Neuronal stem cell (in vitro differentiated cells): ENCODE measurements around the gene RNF135. TPM values are rescaled to one million over a fixed set of nuclear protein-coding genes. Genes with fewer than 3 reads are reported as not detected.

Experiments
- DNase-seq: peaks from one replicate; pipeline ENCODE4 v3.0.0-alpha.2; 2013; ENCODE audit warnings: low spot score
- H2AFZ ChIP-seq: one replicate; pipeline ENCODE4 v1.6.1; 2013; ENCODE audit warnings: mild to moderate bottlenecking, low read length, inconsistent platforms
- H2AK5ac ChIP-seq: 2 replicates; pipeline ENCODE4 v1.6.1; 2013; ENCODE audit warnings: low read depth, mild to moderate bottlenecking, inconsistent platforms, low read length, moderate library complexity, mixed read lengths
- H2BK120ac ChIP-seq: 2 replicates; pipeline ENCODE4 v1.6.1; 2013; ENCODE audit warnings: low read depth, mild to moderate bottlenecking, inconsistent platforms, low read length, moderate library complexity, mixed read lengths
- H2BK12ac ChIP-seq: one replicate; pipeline ENCODE4 v1.6.1; 2013; ENCODE audit warnings: low read length, inconsistent platforms
- H2BK15ac ChIP-seq: 2 replicates; pipeline ENCODE4 v1.6.1; 2013; ENCODE audit warnings: mild to moderate bottlenecking, low read length, inconsistent platforms, mixed read lengths
- H2BK5ac ChIP-seq: one replicate; pipeline ENCODE4 v1.6.1; 2013; ENCODE audit warnings: inconsistent platforms, mild to moderate bottlenecking, low read length, moderate library complexity
- H3K14ac ChIP-seq: one replicate; pipeline ENCODE4 v1.6.1; 2013; ENCODE audit warnings: low read length, inconsistent platforms
- H3K18ac ChIP-seq: 2 replicates; pipeline ENCODE4 v1.6.1; 2013; ENCODE audit warnings: low read length, inconsistent platforms
- H3K23ac ChIP-seq: 2 replicates; pipeline ENCODE4 v1.6.1; 2013; ENCODE audit warnings: low read depth, mild to moderate bottlenecking, mixed read lengths, low read length, inconsistent platforms; ENCODE audit not compliant: poor library complexity
- H3K27ac ChIP-seq: replicated peaks from 3 replicates; pipeline ENCODE4 v1.5.1; 2013; ENCODE audit warnings: low read length, inconsistent platforms
- H3K27me3 ChIP-seq, 3 experiments: 2 replicates each; pipeline ENCODE4 v1.6.1; 2013; ENCODE audit warnings: low read length in 3 of 3, mild to moderate bottlenecking in 2 of 3, inconsistent platforms in 1 of 3, low read depth in 1 of 3, mixed read lengths in 1 of 3, moderate library complexity in 1 of 3; ENCODE audit not compliant: control insufficient read depth in 3 of 3, insufficient read depth in 3 of 3
- H3K36me3 ChIP-seq, 2 donors: replicated peaks in 1 of 2; 2 replicates each; pipeline ENCODE4 v1.6.1; 2013; ENCODE audit warnings: low read length in 2 of 2; ENCODE audit not compliant: control insufficient read depth in 2 of 2, insufficient read depth in 2 of 2
- H3K4ac ChIP-seq: 2 replicates; pipeline ENCODE4 v1.6.1; 2013; ENCODE audit warnings: inconsistent platforms, mild to moderate bottlenecking, low read length, moderate library complexity
- H3K4me1 ChIP-seq, 2 donors: 1 replicate in 1 of 2; 2 replicates in 1 of 2; pipeline ENCODE4 v1.6.1; 2013; ENCODE audit warnings: low read length in 2 of 2, low read depth in 1 of 2; ENCODE audit not compliant: control insufficient read depth in 2 of 2, insufficient read depth in 1 of 2
- H3K4me2 ChIP-seq: one replicate; pipeline ENCODE4 v1.6.1; 2013; ENCODE audit warnings: mild to moderate bottlenecking, low read length, inconsistent platforms; ENCODE audit not compliant: insufficient read depth, poor library complexity, severe bottlenecking
- H3K4me3 ChIP-seq, 2 donors: 2 replicates each; pipeline ENCODE4 v1.5.1; 2013; ENCODE audit warnings: low read length in 2 of 2, mild to moderate bottlenecking in 2 of 2, inconsistent platforms in 1 of 2, moderate library complexity in 1 of 2
- H3K79me1 ChIP-seq: one replicate; pipeline ENCODE4 v1.6.1; 2013; ENCODE audit warnings: low read depth, mild to moderate bottlenecking, inconsistent platforms, low read length, moderate library complexity
- H3K9ac ChIP-seq: one replicate; pipeline ENCODE4 v1.6.1; 2013; ENCODE audit warnings: mild to moderate bottlenecking, low read depth, low read length, inconsistent platforms; ENCODE audit not compliant: poor library complexity
- H3K9me3 ChIP-seq, 2 donors: replicated peaks in 1 of 2; 2 replicates each; pipeline versions ENCODE3 to v1.6.1; 2013; ENCODE audit warnings: low read length in 2 of 2, mild to moderate bottlenecking in 2 of 2, inconsistent platforms in 1 of 2, low read depth in 1 of 2, mixed read lengths in 1 of 2, moderate library complexity in 1 of 2; ENCODE audit not compliant: control insufficient read depth in 2 of 2, insufficient read depth in 1 of 2
- H4K8ac ChIP-seq: one replicate; pipeline ENCODE4 v1.6.1; 2013; ENCODE audit warnings: low read depth, mild to moderate bottlenecking, inconsistent platforms, low read length, moderate library complexity
- H4K91ac ChIP-seq: one replicate; pipeline ENCODE4 v1.6.1; 2013; ENCODE audit warnings: low read length, low read depth, mild to moderate bottlenecking, inconsistent platforms; ENCODE audit not compliant: poor library complexity
- WGBS, 2 donors: extraction: QIAGEN DNeasy Blood & Tissue Kit; methylation state at CpG; one replicate each; pipeline ENCODE4 v1.1.7; 2013; ENCODE audit warnings: missing lambda C conversion rate in 2 of 2, mixed read lengths in 1 of 2; ENCODE audit not compliant: insufficient read length in 2 of 2, insufficient replicate concordance in 1 of 2; ENCODE audit errors: extremely low coverage in 2 of 2; 5-methylcytosine and 5-hydroxymethylcytosine counted together
- polyA plus RNA-seq, 2 experiments: library from polyadenylated mRNA; stranded (reverse); fragments of 200-250 nt; gene quantifications; one replicate each; pipeline ENCODE4 v1.2.3, GENCODE V29; 2013

Gene RNF135, protein sequence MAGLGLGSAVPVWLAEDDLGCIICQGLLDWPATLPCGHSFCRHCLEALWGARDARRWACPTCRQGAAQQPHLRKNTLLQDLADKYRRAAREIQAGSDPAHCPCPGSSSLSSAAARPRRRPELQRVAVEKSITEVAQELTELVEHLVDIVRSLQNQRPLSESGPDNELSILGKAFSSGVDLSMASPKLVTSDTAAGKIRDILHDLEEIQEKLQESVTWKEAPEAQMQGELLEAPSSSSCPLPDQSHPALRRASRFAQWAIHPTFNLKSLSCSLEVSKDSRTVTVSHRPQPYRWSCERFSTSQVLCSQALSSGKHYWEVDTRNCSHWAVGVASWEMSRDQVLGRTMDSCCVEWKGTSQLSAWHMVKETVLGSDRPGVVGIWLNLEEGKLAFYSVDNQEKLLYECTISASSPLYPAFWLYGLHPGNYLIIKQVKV
- 6.9 TPM for polyA plus RNA-seq (2013, experiment 1 of 2)
- polyA plus RNA-seq (2013, experiment 2 of 2), result 6.6 TPM

DNA sequence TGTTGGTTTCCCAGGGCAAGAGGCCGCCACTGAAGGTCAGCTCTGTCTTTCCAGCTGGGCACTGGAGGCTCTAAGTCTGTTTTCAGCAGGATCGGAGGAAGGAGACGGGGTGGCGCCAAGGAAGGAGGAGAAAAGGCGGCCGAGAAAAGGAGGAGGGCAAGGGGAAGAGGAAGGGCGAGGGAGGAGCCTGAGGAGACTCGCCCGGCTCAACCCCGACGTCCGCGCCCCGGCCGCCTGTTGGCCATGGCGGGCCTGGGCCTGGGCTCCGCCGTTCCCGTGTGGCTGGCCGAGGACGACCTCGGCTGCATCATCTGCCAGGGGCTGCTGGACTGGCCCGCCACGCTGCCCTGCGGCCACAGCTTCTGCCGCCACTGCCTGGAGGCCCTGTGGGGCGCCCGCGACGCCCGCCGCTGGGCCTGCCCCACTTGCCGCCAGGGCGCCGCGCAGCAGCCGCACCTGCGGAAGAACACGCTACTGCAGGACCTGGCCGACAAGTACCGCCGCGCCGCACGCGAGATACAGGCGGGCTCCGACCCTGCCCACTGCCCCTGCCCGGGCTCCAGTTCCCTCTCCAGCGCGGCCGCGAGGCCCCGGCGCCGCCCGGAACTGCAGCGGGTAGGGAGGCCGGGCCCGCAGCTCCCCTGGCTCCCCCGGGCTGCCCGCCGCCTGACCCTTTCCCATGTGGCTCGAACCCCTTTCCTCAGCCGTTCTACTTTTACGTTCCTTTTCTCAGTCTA, at the start of gene RNF135:
RNF135 (plus strand) TSS at position 209 of the 737 bp plus-strand sequence; CDS start at position 244, 35 bp downstream.
- Histone ChIP-seq H2AK5ac (no peak within 1 kb of the TSS), H2BK12ac (peak within 1 kb of the TSS; percentile 73), H2AFZ (peak within 1 kb of the TSS; percentile 72), H3K4me3 (peak within 1 kb of the TSS in 1 of 2 donors; percentile 82), H3K9me3 (peaks cover 0 to 11% of the 10 kb centered on the region in 2 donors), H3K4me2 (peak within 1 kb of the TSS; percentile 72), H3K14ac (peak within 1 kb of the TSS; percentile 71), H2BK15ac (peak within 1 kb of the TSS; percentile 94), H2BK5ac (peak within 1 kb of the TSS; percentile 82), H4K8ac (no peak within 1 kb of the TSS), H4K91ac (peak within 1 kb of the TSS; percentile 72), H3K36me3 (peaks cover 0 to 2% of the 10 kb centered on the region in 2 donors), H3K4me1 (no peaks in the 10 kb centered on the region), H3K27ac (peak within 1 kb of the TSS; percentile 95), H3K79me1 (peaks cover 2% of the 10 kb centered on the region), H3K4ac (peak within 1 kb of the TSS; percentile 66), H3K9ac (peak within 1 kb of the TSS; percentile 97), H2BK120ac (no peak within 1 kb of the TSS), H3K23ac (peak within 1 kb of the TSS; percentile 99), H3K27me3 (peaks cover 0 to 22% (median 0%) of the 10 kb centered on the region in 3 experiments), H3K18ac (peak within 1 kb of the TSS; percentile 99)
- WGBS, 2 donors, result no CpG with 5 or more reads among the region's 66 CpGs
- peak; percentile 61 for DNase-seq

DNA sequence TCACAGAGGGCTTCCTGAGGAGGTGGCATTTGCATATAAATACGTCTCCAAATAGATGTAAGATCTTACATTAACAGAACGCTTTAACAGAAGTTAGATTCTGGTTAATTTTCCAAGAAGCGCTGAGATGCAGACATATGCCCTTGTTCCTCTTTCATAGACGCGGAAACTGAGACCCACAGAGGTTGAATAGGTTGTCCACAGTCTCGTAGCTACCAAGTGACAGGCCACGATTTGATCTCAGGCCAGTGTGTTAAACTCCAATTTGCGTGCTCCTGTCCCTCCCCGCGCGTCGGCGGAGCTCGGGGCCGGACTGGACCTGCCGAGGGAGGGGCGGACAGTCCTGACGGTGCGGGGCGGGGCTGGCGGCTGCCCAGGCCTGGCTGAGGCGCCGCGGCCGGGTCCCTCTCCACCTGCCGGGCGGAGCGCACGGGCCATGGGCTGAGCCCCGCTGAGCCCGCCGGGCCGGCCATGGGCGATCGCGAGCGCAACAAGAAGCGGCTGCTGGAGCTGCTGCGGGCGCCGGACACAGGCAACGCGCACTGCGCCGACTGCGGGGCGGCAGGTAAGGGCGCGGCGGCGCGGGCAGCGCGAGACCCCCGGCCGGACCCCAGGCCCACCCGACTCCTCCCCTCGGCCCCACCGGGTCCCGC, 49.2 kb upstream of the RNF135 start, which contains the start of gene ADAP2:
ADAP2 (plus strand) TSS at position 402 of the 653 bp plus-strand sequence; CDS start at position 472, 70 bp downstream.
- Histone ChIP-seq H2BK5ac (peak within 1 kb of the TSS; percentile 84), H3K36me3 (no peaks in the 10 kb centered on the region), H2BK12ac (no peak within 1 kb of the TSS), H3K27me3 (peaks cover 9 to 58% (median 32%) of the 10 kb centered on the region in 3 experiments), H4K8ac (peak within 1 kb of the TSS; percentile 88), H3K4me1 (peaks cover 4 to 5% of the 10 kb centered on the region in 2 donors), H2AK5ac (no peak within 1 kb of the TSS), H3K14ac (peak within 1 kb of the TSS; percentile 60), H3K4me3 (peak within 1 kb of the TSS; percentile 26 to 80), H2BK15ac (peak within 1 kb of the TSS; percentile 49), H3K9ac (peak within 1 kb of the TSS; percentile 74), H2BK120ac (no peak within 1 kb of the TSS), H4K91ac (no peak within 1 kb of the TSS), H3K4ac (no peak within 1 kb of the TSS), H3K23ac (peak within 1 kb of the TSS; percentile 78), H3K4me2 (peak within 1 kb of the TSS; percentile 82), H3K9me3 (peaks cover 0 to 2% of the 10 kb centered on the region in 2 donors), H3K18ac (peak within 1 kb of the TSS; percentile 88), H3K27ac (no peak within 1 kb of the TSS), H3K79me1 (no peaks in the 10 kb centered on the region), H2AFZ (peak within 1 kb of the TSS; percentile 89)
- WGBS, 2 donors, result no CpG with 5 or more reads among the region's 60 CpGs
- no peak for DNase-seq

DNA sequence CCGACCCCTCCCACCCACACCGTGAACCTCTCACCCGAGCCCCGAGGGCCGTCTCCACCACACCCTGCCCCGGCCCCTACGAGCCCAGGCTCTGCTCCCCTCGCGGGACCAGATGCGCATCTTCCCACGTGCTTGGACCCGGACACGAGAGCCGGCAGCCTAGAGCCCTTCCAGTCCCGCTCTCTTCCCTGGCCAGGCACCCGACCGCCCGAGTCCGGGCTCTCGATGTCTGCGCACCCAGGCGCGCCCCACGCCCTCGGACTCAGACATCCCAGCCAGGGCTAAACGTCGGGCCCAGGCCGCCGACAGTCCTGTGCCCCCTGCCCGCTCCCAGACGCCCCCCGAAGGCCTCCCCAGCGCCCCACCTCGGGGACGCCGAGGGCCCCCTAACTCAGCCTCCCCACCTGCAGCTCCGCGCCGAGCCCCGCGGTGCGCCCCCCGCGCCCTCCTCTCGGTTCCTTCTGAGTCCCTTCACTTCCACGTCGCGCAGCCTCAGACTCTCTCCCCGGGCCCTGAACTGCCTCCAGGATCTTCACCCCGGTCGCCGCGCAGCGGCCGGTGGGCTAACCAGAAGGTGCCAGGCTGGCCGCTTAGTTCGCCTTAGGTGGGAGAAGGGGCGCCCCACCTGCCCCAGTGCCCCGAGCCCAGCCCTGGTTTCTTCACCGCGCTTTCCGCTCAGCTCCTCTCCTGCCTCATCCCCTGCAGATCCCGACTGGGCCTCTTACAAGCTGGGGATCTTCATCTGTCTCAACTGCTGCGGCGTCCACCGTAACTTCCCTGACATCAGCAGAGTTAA, 48.4 kb upstream of the RNF135 start:
- DNase-seq, result no peak
- WGBS, 2 donors, result no CpG with 5 or more reads among the region's 66 CpGs
- Histone ChIP-seq H2BK5ac (peak overlapping the region; percentile 84), H4K8ac (no peak overlapping the region), H2AK5ac (no peak overlapping the region), H3K27ac (no peak overlapping the region), H3K9me3 (peaks cover 0 to 2% of the 10 kb centered on the region in 2 donors), H3K23ac (peak overlapping the region; percentile 60), H2AFZ (peak overlapping the region; percentile 89), H4K91ac (no peak overlapping the region), H3K36me3 (no peaks in the 10 kb centered on the region), H3K4me3 (peak overlapping the region; percentile 26 to 80), H3K14ac (peak overlapping the region; percentile 28), H3K18ac (peak overlapping the region; percentile 88), H2BK15ac (peak overlapping the region; percentile 49), H3K4ac (no peak overlapping the region), H3K9ac (no peak overlapping the region), H3K79me1 (no peaks in the 10 kb centered on the region), H3K4me2 (peak overlapping the region; percentile 82), H3K27me3 (peaks cover 9 to 61% (median 32%) of the 10 kb centered on the region in 3 experiments), H2BK12ac (no peak overlapping the region), H2BK120ac (no peak overlapping the region), H3K4me1 (peaks cover 4 to 5% of the 10 kb centered on the region in 2 donors)
